EL (cell line): ENCODE measurements around the gene AQP12A.
"Not testable (repeated sequence)": the region's sequence is repeated elsewhere in the genome, so short reads cannot be mapped to it uniquely, and the experiment has no call there.

ENCODE experiments used
- DNase-seq: peaks from one replicate; pipeline ENCODE4 v3.0.0-alpha.2; 2016

The AQP12A gene

GRCh38 chr2:240689975-240690374 lies 1.7 kb upstream of the AQP12A start:
- DNase-seq: no peak

- not testable (repeated sequence) for DNase-seq
Observed at GRCh38 chr2:240690421-240691074, 1.1 kb upstream of the AQP12A start.

GRCh38 chr2:240691075-240691427 lies 615 bp upstream of the AQP12A start:
- not testable (repeated sequence) for DNase-seq

GRCh38 chr2:240692583-240693561 lies 1.2 kb downstream of the AQP12A start:
- DNase-seq: not testable (repeated sequence)

- not testable (repeated sequence) for DNase-seq
Observed at GRCh38 chr2:240694304-240694703, 2.6 kb downstream of the AQP12A start.

GRCh38 chr2:240695593-240695992 lies 3.9 kb downstream of the AQP12A start:
- not testable (repeated sequence) for DNase-seq

- not testable (repeated sequence) for DNase-seq
Observed at GRCh38 chr2:240696469-240696868, 4.8 kb downstream of the AQP12A start.

- not testable (repeated sequence) for DNase-seq
Observed at GRCh38 chr2:240698852-240699561, 7.3 kb downstream of the AQP12A start.

- not testable (repeated sequence) for DNase-seq
Observed at GRCh38 chr2:240699835-240700234, 8.2 kb downstream of the AQP12A start.

GRCh38 chr2:240700616-240701015 lies 8.9 kb downstream of the AQP12A start:
- DNase-seq: not testable (repeated sequence)

- DNase-seq: no peak
Observed at GRCh38 chr2:240701091-240701735, 9.5 kb downstream of the AQP12A start.

GRCh38 chr2:240701736-240702639 lies 10.3 kb downstream of the AQP12A start:
- no peak for DNase-seq

- DNase-seq: no peak
Observed at GRCh38 chr2:240702640-240703011, 11.0 kb downstream of the AQP12A start.

- no peak for DNase-seq
Observed at GRCh38 chr2:240703417-240704341, 12.0 kb downstream of the AQP12A start.

GRCh38 chr2:240704651-240705050 lies 13.0 kb downstream of the AQP12A start:
- no peak for DNase-seq

GRCh38 chr2:240705204-240705791 lies 13.6 kb downstream of the AQP12A start:
- no peak for DNase-seq

- no peak for DNase-seq
Observed at GRCh38 chr2:240707043-240707756, 15.5 kb downstream of the AQP12A start.

GRCh38 chr2:240707821-240708220 lies 16.2 kb downstream of the AQP12A start:
- no peak for DNase-seq

- DNase-seq: no peak
Observed at GRCh38 chr2:240708457-240708856, 16.8 kb downstream of the AQP12A start.
